OCI-LY7 (cell line): ENCODE results near the gene LDAH. TPM values are rescaled to one million over a fixed set of nuclear protein-coding genes. Genes with fewer than 3 reads are reported as not detected.
A peak's percentile ranks its signal among the peaks of the same experiment; 100 is the strongest.

Experiments used
- BruUV-seq: library from RNA; stranded (reverse); fragments of 400-500 nt; replicated peaks from 2 replicates; lab custom pipeline; 2021; lab: Mats Ljungman, UMichigan
- CTCF ChIA-PET: fragments of 300-600 bp; sonication (Branson Sonifier 250); formaldehyde crosslinking; loops from one replicate; lab custom pipeline; 2022; ENCODE audit warnings: antibody characterized with exemption; ENCODE audit not compliant: unreplicated experiment; lab: Charles Lee
- POLR2A ChIA-PET: fragments of 300-600 bp; sonication (Branson Sonifier 250); formaldehyde crosslinking; loops from one replicate; lab custom pipeline; 2022; ENCODE audit warnings: antibody characterized with exemption; lab: Charles Lee
- DNase-seq: peaks from one replicate; pipeline ENCODE4 v3.0.0-alpha.2; 2015; ENCODE audit warnings: low spot score
- H2AFZ ChIP-seq: fragments of 200-600 bp; sonication (generic), shearing (Covaris generic); 2 replicates; pipeline ENCODE4 v1.6.1; 2014; ENCODE audit warnings: mild to moderate bottlenecking, antibody characterized with exemption, low read length, moderate library complexity
- H3K27ac ChIP-seq: fragments of 200-600 bp; sonication (generic); 2 replicates; pipeline ENCODE4 v1.5.1; 2014; ENCODE audit warnings: mixed run types, low read depth, mild to moderate bottlenecking, moderate library complexity, low read length, inconsistent platforms; ENCODE audit not compliant: poor library complexity, severe bottlenecking
- H3K36me3 ChIP-seq: fragments of 200-600 bp; sonication (generic); 2 replicates; pipeline ENCODE4 v1.6.1; 2014; ENCODE audit warnings: mild to moderate bottlenecking, antibody characterized with exemption, low read length, moderate library complexity, mixed read lengths; ENCODE audit not compliant: insufficient read depth
- H3K4me1 ChIP-seq: fragments of 200-600 bp; sonication (generic); 2 replicates; pipeline ENCODE4 v1.5.1; 2014; ENCODE audit warnings: mild to moderate bottlenecking, low read length; ENCODE audit not compliant: insufficient read depth, poor library complexity, severe bottlenecking
- H3K4me2 ChIP-seq: fragments of 200-600 bp; sonication (generic); 2 replicates; pipeline ENCODE4 v1.6.1; 2014; ENCODE audit warnings: mild to moderate bottlenecking, low read length
- H3K4me3 ChIP-seq: fragments of 200-600 bp; sonication (generic); 2 replicates; pipeline ENCODE4 v1.5.1; 2014; ENCODE audit warnings: mild to moderate bottlenecking, low read depth, low read length; ENCODE audit not compliant: poor library complexity, severe bottlenecking
- H3K79me2 ChIP-seq: fragments of 200-600 bp; sonication (generic); 2 replicates; pipeline ENCODE4 v1.6.1; 2016; ENCODE audit warnings: low read depth, mild to moderate bottlenecking, low read length, moderate library complexity, mixed read lengths; ENCODE audit not compliant: insufficient read depth
- H3K9me2 ChIP-seq: fragments of 200-600 bp; sonication (generic); 2 replicates; pipeline ENCODE4 v1.6.1; 2016; ENCODE audit warnings: mild to moderate bottlenecking, low read length, mixed read lengths; ENCODE audit not compliant: insufficient read depth
- H3K9me3 ChIP-seq: fragments of 200-600 bp; sonication (generic); 2 replicates; pipeline ENCODE4 v1.6.1; 2014; ENCODE audit warnings: mild to moderate bottlenecking, mixed run types, low read length, mixed read lengths
- H4K20me1 ChIP-seq: fragments of 200-600 bp; sonication (generic); 2 replicates; pipeline ENCODE4 v1.6.1; 2014; ENCODE audit warnings: mild to moderate bottlenecking, antibody characterized with exemption, low read length, moderate library complexity, mixed read lengths; ENCODE audit not compliant: insufficient read depth
- EZH2phosphoT487 ChIP-seq: fragments of 200-600 bp; sonication (generic); IDR thresholded peaks from 2 replicates; pipeline ENCODE4 v1.6.1; 2018; ENCODE audit warnings: low read depth, borderline replicate concordance, mild to moderate bottlenecking, mixed run types, antibody characterized with exemption, low read length, moderate library complexity, mixed read lengths
- intact Hi-C: fragments of 100-400 bp; cut with micrococcal nuclease; formaldehyde crosslinking; loops from one replicate; pipeline ENCODE4 v1.10.0; 2022; ENCODE audit not compliant: unreplicated experiment
- total RNA-seq, 2 experiments: library from RNA; depleted of rRNA in 1 of 2; stranded (reverse); fragments of >200 nt in 1 of 2; shearing (Covaris generic) in 1 of 2; gene quantifications; 2 replicates each; pipeline ENCODE4 v1.2.3, GENCODE V29; 2014 to 2022
- TF ChIP-seq, protein P1 (sequence below): fragments of 200-600 bp; sonication (generic); conservative IDR thresholded peaks from 2 replicates; pipeline ENCODE4 v1.5.1; 2014; ENCODE audit warnings: mild to moderate bottlenecking, antibody characterized with exemption, low read length, moderate library complexity, mixed read lengths

LDAH gene
- total RNA-seq, 2 experiments from 2014 or later, result 21.7 to 38.1 TPM

DNA sequence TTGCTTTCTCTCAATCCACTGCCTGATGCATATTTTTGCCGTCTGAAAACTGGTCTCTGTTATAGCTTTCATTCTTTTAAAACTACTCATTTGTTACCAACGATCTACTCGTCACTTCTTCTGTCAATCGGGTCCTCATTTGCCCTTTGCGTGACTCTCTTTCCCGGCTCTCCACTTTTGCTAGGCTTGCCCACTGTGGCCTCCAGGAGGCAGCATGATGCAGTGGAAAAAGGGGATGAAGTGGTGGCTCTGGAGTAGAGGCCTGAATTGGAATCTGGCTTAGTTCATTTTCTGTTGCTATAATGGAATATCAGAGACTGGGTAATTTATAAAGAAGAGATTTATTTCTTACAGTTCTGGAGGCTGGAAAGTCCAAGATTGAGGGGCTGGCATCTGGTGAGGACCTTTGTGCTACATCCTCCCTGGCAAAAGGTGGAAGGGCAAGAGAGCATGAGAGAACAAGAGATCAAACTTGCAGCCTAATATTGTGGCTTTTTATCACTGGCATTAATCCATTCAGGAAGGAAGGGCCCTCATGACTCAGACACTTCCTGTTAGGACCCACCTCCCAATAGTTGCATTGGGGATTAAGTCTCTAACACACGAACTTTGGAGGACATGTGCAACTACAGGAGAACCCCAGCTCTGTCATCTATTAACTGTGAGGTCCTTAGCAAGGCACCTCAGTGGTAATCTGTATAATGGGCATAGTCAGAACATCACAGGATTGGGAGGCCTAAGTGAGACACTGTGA is 140.6 kb downstream of the LDAH start:
- TF ChIP-seq EZH2phosphoT487, result no peak
- TF ChIP-seq, protein P1, sequence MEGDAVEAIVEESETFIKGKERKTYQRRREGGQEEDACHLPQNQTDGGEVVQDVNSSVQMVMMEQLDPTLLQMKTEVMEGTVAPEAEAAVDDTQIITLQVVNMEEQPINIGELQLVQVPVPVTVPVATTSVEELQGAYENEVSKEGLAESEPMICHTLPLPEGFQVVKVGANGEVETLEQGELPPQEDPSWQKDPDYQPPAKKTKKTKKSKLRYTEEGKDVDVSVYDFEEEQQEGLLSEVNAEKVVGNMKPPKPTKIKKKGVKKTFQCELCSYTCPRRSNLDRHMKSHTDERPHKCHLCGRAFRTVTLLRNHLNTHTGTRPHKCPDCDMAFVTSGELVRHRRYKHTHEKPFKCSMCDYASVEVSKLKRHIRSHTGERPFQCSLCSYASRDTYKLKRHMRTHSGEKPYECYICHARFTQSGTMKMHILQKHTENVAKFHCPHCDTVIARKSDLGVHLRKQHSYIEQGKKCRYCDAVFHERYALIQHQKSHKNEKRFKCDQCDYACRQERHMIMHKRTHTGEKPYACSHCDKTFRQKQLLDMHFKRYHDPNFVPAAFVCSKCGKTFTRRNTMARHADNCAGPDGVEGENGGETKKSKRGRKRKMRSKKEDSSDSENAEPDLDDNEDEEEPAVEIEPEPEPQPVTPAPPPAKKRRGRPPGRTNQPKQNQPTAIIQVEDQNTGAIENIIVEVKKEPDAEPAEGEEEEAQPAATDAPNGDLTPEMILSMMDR, result peak; percentile 75
- H3K9me2 ChIP-seq, result no peaks in the 10 kb centered on the region
- ChIA-PET CTCF (interaction anchor here (0.7 kb wide), 1 partner anchor 283 kb away, joined by 3 read pairs; no protein-coding TSS in a partner anchor), POLR2A (interaction anchor here (1.1 to 1.6 kb wide), 2 partner anchors 9 to 17 kb away, joined by 3 to 5 read pairs; no protein-coding TSS in a partner anchor)
- H3K27ac ChIP-seq, result no peak overlapping the region
- peaks cover 17% of the 10 kb centered on the region for H3K4me1 ChIP-seq
- DNase-seq, result no peak
- H2AFZ ChIP-seq, result no peak overlapping the region
- no peaks in the 10 kb centered on the region for H3K79me2 ChIP-seq
- H3K9me3 ChIP-seq, result no peaks in the 10 kb centered on the region
- intact Hi-C loops, result no loop called here
- no peak overlapping the region for H3K4me3 ChIP-seq
- H3K36me3 ChIP-seq, result peaks cover 22% of the 10 kb centered on the region; the same call in 1 of the 2 replicates
- no peaks in the 10 kb centered on the region for H4K20me1 ChIP-seq
- BruUV-seq, result no TSS peak
- H3K4me2 ChIP-seq, result no peak overlapping the region

GRCh38 chr2:20680744-20681375 is 142.0 kb downstream of the LDAH start:
- no peak for DNase-seq
- Histone ChIP-seq H3K36me3 (peaks cover 7% of the 10 kb centered on the region; the same call in 1 of the 2 replicates), H3K27ac (no peak overlapping the region), H4K20me1 (no peaks in the 10 kb centered on the region), H3K9me2 (no peaks in the 10 kb centered on the region), H3K9me3 (no peaks in the 10 kb centered on the region), H3K4me1 (peaks cover 32% of the 10 kb centered on the region), H3K4me2 (no peak overlapping the region), H3K79me2 (no peaks in the 10 kb centered on the region), H2AFZ (no peak overlapping the region), H3K4me3 (no peak overlapping the region)
- ChIA-PET CTCF (no interaction called here), POLR2A (no interaction called here)
- no TSS peak for BruUV-seq
- intact Hi-C loops, result no loop called here
- no peak for TF ChIP-seq EZH2phosphoT487

- peaks cover 42% of the 10 kb centered on the region for H3K4me1 ChIP-seq
- CTCF ChIA-PET, result interaction anchor here (1.3 to 2.7 kb wide), 3 partner anchors 23 to 28 kb away, joined by 3 to 12 read pairs (median 3); partner anchors contain the start of gene HS1BP3
- no peaks in the 10 kb centered on the region for H3K79me2 ChIP-seq
- intact Hi-C loops, result loop anchor here (5.0 kb wide), 1 partner anchor 284 kb away; no protein-coding TSS in a partner anchor
- no peak for TF ChIP-seq EZH2phosphoT487
- TF ChIP-seq, protein P1, result no peak
- no TSS peak for BruUV-seq
- no peak overlapping the region for H3K4me2 ChIP-seq
- no peak overlapping the region for H3K27ac ChIP-seq
- no peaks in the 10 kb centered on the region for H3K9me3 ChIP-seq
- no peaks in the 10 kb centered on the region for H3K36me3 ChIP-seq
- POLR2A ChIA-PET, result interaction anchor here (0.7 to 5.1 kb wide), 9 partner anchors 9 to 374 kb away, joined by 3 to 30 read pairs (median 4); partner anchors contain the start of genes GDF7 and HS1BP3
- H4K20me1 ChIP-seq, result no peaks in the 10 kb centered on the region
- DNase-seq, result no peak
- no peaks in the 10 kb centered on the region for H3K9me2 ChIP-seq
- no peak overlapping the region for H3K4me3 ChIP-seq
- no peak overlapping the region for H2AFZ ChIP-seq
Observed at GRCh38 chr2:20678780-20679179, 144.1 kb downstream of the LDAH start.
